GM12878 (cell line): Measurements from ENCODE around the gene PGM3.

Experiments
- BCLAF1 ChIP-seq: fragments of 450-650 bp; IDR thresholded peaks from 2 replicates; pipeline ENCODE4 v1.6.1; 2017; ENCODE audit warnings: antibody characterized with exemption, mild to moderate bottlenecking, moderate library complexity
- CTCF ChIP-seq, 3 experiments: IDR thresholded peaks in 2 of 3; conservative IDR thresholded peaks in 1 of 3; 2 replicates each; pipeline ENCODE4 v1.5.1; 2011; ENCODE audit warnings: low read depth in 3 of 3, low read length in 3 of 3, mild to moderate bottlenecking in 3 of 3, control low read depth in 2 of 3, moderate library complexity in 2 of 3, inconsistent platforms in 1 of 3, mixed read lengths in 1 of 3; ENCODE audit not compliant: control insufficient read depth in 2 of 3, insufficient read depth in 1 of 3; ENCODE audit errors: extremely low read depth in 1 of 3
- EED ChIP-seq: sonication (generic); IDR thresholded peaks from 2 replicates; pipeline ENCODE4 v1.6.1; 2016; ENCODE audit warnings: antibody characterized with exemption, low read depth
- EZH2 ChIP-seq: IDR thresholded peaks from 2 replicates; pipeline ENCODE4 v1.6.1; 2012; ENCODE audit warnings: low read depth, mild to moderate bottlenecking, control low read depth, inconsistent platforms, low read length, borderline replicate concordance; ENCODE audit not compliant: control insufficient read depth
- FOXK2 ChIP-seq: fragments of 450-650 bp; IDR thresholded peaks from 2 replicates; pipeline ENCODE4 v1.6.1; 2017; ENCODE audit warnings: mild to moderate bottlenecking, moderate library complexity
- NBN ChIP-seq: fragments of 450-650 bp; IDR thresholded peaks from 2 replicates; pipeline ENCODE4 v1.6.1; 2016
- NR2C1 ChIP-seq: fragments of 450-650 bp; IDR thresholded peaks from 2 replicates; pipeline ENCODE4 v1.6.1; 2017; ENCODE audit warnings: antibody characterized with exemption, mild to moderate bottlenecking, moderate library complexity
- POLR2A ChIP-seq: IDR thresholded peaks from 2 replicates; pipeline ENCODE4 v1.6.1; 2011; ENCODE audit warnings: low read depth, mild to moderate bottlenecking, low read length
- RELA ChIP-seq: fragments of 450-650 bp; IDR thresholded peaks from 2 replicates; pipeline ENCODE4 v1.8.0; 2014; ENCODE audit warnings: borderline replicate concordance; ENCODE audit not compliant: partially characterized antibody
- SIN3A ChIP-seq: IDR thresholded peaks from 2 replicates; pipeline ENCODE4 v1.6.1; 2012; ENCODE audit warnings: low read depth, low read length, improper control_type of control experiment
- SMC3 ChIP-seq: IDR thresholded peaks from 2 replicates; pipeline ENCODE4 v1.6.1; 2011; ENCODE audit warnings: low read length, improper control_type of control experiment, borderline replicate concordance
- SUPT20H ChIP-seq: IDR thresholded peaks from 2 replicates; pipeline ENCODE4 v1.6.1; 2011; ENCODE audit warnings: low read depth, mild to moderate bottlenecking, low read length, moderate library complexity, borderline replicate concordance; ENCODE audit not compliant: control insufficient read depth
- TF ChIP-seq, protein P1 (sequence below): IDR thresholded peaks from 2 replicates; pipeline ENCODE4 v1.6.1; 2012; ENCODE audit warnings: mild to moderate bottlenecking, low read depth, low read length

DNA sequence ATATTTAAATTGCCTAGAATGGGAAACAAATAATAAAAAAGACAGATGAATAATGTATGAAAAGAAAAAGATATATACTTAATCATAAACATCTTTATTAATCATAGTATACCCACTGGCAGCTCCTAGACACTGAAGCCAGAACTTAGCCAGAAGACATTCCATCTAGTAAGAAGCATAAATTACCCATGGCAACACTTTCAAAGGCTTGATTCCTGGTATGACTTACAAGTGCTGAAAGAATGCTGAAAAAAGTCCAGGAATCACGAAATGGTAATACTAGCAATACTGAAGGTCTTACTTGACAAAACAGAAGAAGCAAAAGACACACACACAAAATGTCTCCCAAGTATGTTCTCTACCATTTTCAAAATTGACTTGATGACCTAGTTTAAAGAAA lies 38.1 kb upstream of the PGM3 start:
- no peak for TF ChIP-seq CTCF (IDR thresholded peaks at IDR 0.05 in 2 of 3, conservative IDR thresholded peaks at IDR 0.05 in 1 of 3; ENCODE audit: control insufficient read depth in 2 of 3, extremely low read depth in 1 of 3, insufficient read depth in 1 of 3, low read depth in 3 of 3, low read length in 3 of 3)
- TF ChIP-seq, protein P1, sequence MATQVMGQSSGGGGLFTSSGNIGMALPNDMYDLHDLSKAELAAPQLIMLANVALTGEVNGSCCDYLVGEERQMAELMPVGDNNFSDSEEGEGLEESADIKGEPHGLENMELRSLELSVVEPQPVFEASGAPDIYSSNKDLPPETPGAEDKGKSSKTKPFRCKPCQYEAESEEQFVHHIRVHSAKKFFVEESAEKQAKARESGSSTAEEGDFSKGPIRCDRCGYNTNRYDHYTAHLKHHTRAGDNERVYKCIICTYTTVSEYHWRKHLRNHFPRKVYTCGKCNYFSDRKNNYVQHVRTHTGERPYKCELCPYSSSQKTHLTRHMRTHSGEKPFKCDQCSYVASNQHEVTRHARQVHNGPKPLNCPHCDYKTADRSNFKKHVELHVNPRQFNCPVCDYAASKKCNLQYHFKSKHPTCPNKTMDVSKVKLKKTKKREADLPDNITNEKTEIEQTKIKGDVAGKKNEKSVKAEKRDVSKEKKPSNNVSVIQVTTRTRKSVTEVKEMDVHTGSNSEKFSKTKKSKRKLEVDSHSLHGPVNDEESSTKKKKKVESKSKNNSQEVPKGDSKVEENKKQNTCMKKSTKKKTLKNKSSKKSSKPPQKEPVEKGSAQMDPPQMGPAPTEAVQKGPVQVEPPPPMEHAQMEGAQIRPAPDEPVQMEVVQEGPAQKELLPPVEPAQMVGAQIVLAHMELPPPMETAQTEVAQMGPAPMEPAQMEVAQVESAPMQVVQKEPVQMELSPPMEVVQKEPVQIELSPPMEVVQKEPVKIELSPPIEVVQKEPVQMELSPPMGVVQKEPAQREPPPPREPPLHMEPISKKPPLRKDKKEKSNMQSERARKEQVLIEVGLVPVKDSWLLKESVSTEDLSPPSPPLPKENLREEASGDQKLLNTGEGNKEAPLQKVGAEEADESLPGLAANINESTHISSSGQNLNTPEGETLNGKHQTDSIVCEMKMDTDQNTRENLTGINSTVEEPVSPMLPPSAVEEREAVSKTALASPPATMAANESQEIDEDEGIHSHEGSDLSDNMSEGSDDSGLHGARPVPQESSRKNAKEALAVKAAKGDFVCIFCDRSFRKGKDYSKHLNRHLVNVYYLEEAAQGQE = no peak
- no peak for TF ChIP-seq POLR2A
- TF ChIP-seq SUPT20H = no peak
- no peak for TF ChIP-seq BCLAF1
- no peak for TF ChIP-seq SIN3A
- TF ChIP-seq FOXK2 = no peak
- no peak for TF ChIP-seq EZH2
- TF ChIP-seq NR2C1 = no peak
- no peak for TF ChIP-seq RELA
- TF ChIP-seq SMC3 = no peak
- TF ChIP-seq EED = no peak
- TF ChIP-seq NBN = no peak
